Measurements from ENCODE around the gene CCT2. TPM values are rescaled to one million over a fixed set of nuclear protein-coding genes. Genes with fewer than 3 reads are reported as not detected.
"Not testable (repeated sequence)": the region's sequence is repeated elsewhere in the genome, so short reads cannot be mapped to it uniquely, and the experiment has no call there.

CCT2 gene
- total RNA-seq, 2 donors from 2014 or later: 238 to 264 TPM

DNA sequence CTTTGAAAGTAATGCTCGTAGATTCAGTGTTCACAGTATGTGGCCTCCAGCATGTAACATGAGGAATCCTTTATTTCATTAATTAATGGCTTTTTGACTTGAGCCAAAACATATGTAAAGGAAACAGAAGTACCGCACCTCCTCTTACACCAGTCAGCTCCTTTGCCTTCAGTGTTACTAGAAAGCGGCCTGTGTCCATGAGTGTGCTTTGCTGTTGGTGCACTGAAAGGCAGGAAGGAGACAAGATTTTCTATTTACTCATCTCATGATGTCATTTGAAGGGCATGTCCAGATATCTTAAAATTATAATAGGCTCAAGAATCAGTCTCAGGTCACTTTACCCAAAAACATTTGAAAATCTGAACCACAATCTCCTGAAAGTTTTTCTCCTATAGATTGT, 9.9 kb upstream of the CCT2 start:
- ATAC-seq (no peak), DNase-seq (ENCODE audit: low spot score in 2 of 2) (no peak)
- Mint-ChIP-seq H3K27ac (no peak overlapping the region), H3K9me3 (no peaks in the 10 kb centered on the region), H3K36me3 (peaks cover 12% of the 10 kb centered on the region in 2 donors)

DNA sequence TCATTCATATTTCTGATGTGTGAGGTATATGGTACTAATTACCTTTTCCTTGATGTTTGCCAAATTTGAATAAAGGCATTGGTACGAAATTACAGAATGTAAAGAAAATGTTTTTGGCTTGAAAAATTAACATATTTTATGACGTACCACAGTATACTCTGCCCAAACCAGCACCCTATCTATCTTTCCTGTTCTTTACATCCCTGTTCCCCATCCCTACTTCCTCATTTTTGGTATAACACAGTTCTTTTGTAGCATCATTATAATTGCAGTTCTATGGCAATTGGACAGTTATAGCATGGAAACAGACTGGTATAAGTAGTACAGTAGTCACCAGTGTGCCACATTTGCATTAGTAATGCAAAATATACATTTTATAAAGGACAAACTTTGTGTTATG, 7.0 kb upstream of the CCT2 start:
- H3K9me3 Mint-ChIP-seq: no peaks in the 10 kb centered on the region
- H3K27ac Mint-ChIP-seq: no peak overlapping the region
- peaks cover 6 to 12% of the 10 kb centered on the region in 2 donors for H3K36me3 Mint-ChIP-seq
- DNase-seq (ENCODE audit: low spot score in 2 of 2): no peak
- no peak for ATAC-seq

DNA sequence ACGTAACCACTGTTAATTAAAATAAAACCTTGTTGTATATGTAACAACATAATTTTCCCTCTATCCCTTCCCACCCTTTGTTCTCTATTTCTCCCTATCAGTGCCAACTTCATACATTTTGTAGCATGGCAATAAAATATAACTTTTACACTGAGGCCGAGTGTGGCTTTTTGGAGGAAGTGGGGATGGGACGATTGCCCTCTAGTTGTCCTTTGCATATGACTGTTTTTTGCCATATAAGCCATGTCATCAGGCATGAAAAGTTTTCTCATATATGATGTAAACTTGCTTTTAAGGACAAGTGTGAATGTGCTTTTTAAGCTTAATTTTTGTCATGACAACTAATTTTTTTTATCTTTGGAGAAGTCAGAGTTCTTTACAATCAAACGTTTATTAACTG, 6.2 kb upstream of the CCT2 start:
- H3K9me3 Mint-ChIP-seq: no peaks in the 10 kb centered on the region
- no peak for ATAC-seq
- no peak for DNase-seq (ENCODE audit: low spot score in 2 of 2)
- H3K27ac Mint-ChIP-seq: no peak overlapping the region
- peaks cover 2 to 9% of the 10 kb centered on the region in 2 donors for H3K36me3 Mint-ChIP-seq

DNA sequence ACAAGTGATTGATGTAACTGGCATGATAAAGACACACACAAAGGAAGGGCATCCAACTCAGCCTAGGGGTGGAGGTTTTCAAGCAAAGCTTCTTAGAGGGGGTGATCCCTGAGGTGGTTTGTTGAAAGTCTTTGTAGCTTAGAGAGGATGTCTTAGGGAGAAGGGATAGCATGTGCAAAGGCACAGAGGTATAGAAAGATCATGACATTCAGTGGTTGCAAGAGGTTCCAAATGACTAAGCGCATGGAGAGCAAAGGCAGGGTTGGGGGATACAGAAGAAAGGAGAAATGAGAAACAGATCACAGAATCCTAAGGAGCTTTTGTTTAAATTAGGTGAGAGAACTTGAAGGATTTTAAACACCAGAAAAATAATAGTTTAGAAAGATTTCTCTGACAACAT, 5.2 kb upstream of the CCT2 start:
- Mint-ChIP-seq H3K9me3 (no peaks in the 10 kb centered on the region), H3K36me3 (no peaks in the 10 kb centered on the region), H3K27ac (peak overlapping the region in 1 of 2 donors; percentile 8)
- DNase-seq (ENCODE audit: low spot score in 2 of 2) (no peak), ATAC-seq (peak in 1 of 2 donors; percentile 58)

DNA sequence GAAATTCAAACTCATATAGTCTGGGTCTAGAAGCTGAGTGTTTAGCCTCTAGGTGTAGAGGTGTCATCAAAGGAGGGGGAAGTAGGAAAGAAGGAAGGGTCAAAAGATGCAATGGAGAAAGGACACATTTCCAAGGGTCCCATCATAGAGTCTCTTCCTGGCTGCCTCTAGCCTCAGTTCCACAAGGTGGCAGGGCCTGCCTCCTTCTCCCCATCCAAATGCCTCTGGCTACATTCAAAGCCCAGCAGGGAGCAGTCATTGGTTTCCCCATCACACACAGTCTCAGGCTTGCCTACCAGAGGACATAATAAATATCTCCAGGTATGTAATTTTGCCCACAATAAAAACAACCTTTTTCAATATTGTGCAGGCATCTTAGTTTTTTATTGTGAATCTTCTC, 2.1 kb upstream of the CCT2 start:
- ATAC-seq (no peak), DNase-seq (ENCODE audit: low spot score in 2 of 2) (no peak)
- H3K36me3 Mint-ChIP-seq: peaks cover 7 to 9% of the 10 kb centered on the region in 2 donors
- no peak overlapping the region for H3K27ac Mint-ChIP-seq
- no peaks in the 10 kb centered on the region for H3K9me3 Mint-ChIP-seq

DNA sequence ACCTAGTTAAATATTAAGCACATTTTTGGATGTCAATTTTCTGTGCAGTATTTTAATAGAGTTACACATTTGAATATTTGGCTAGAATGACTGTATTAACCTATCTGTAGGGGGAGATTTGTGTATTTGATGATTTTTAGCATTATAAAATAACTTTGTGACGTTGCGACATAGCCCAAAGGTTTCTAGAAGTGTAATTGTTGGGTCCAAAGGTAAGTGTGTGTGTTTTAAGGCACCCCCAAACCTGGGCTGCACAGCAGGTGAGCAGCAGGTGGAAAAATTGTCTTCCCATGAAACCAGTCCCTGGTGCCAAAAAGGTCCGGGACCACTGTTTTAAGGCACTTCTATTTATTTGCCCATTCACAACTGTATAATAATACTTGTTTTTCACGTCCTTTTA, 3.3 kb downstream of the CCT2 start:
- Mint-ChIP-seq H3K27ac (no peak overlapping the region), H3K9me3 (no peaks in the 10 kb centered on the region), H3K36me3 (peaks cover 23 to 32% of the 10 kb centered on the region in 2 donors)
- DNase-seq (ENCODE audit: low spot score in 2 of 2) (no peak), ATAC-seq (no peak)

DNA sequence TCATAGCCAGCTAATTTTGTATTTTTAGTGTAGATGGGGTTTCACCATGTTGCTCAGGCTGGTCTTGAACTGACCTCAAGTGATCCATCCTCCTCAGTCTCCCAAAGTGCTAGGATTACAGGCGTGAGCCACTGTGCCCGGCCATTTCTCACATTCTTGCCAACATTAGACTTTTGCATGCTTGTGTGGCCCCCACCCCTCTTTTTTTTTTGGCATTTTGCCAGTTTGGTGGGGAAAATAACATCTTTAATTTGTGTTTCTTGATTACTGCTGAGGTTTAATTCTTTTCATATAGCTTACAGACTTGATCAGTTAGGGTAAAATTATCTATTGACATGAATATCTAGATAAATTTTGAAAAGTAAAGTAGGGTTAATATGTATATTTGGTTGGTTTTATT, 3.8 kb downstream of the CCT2 start:
- no peak for DNase-seq (ENCODE audit: low spot score in 2 of 2)
- Mint-ChIP-seq H3K36me3 (peaks cover 23 to 37% of the 10 kb centered on the region in 2 donors), H3K27ac (peak overlapping the region in 1 of 2 donors; percentile 85), H3K9me3 (no peaks in the 10 kb centered on the region)
- no peak for ATAC-seq

DNA sequence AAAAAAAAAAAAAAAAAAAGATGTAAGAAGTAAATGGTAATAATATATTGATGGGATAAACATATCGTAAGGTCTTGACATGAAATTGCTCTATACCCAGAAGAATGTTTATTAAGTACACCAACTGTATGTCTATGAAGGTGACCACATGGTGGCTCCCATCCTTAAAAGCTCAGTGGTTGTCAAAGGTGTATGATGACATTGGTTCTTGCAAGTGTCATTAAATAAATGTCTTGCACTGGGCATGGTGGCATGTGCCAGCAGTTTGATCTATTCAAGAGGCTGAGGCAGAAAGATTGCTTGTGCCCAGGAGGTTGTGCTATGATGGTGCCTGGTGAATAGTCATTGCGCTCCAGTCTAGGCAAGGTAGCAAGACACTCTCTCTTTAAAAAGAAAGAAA, 10.4 kb downstream of the CCT2 start:
- Mint-ChIP-seq H3K27ac (peak overlapping the region in 1 of 2 donors; percentile 6), H3K36me3 (peaks cover 11 to 33% of the 10 kb centered on the region in 2 donors), H3K9me3 (no peaks in the 10 kb centered on the region)
- no peak for ATAC-seq
- no peak for DNase-seq (ENCODE audit: low spot score in 2 of 2)

DNA sequence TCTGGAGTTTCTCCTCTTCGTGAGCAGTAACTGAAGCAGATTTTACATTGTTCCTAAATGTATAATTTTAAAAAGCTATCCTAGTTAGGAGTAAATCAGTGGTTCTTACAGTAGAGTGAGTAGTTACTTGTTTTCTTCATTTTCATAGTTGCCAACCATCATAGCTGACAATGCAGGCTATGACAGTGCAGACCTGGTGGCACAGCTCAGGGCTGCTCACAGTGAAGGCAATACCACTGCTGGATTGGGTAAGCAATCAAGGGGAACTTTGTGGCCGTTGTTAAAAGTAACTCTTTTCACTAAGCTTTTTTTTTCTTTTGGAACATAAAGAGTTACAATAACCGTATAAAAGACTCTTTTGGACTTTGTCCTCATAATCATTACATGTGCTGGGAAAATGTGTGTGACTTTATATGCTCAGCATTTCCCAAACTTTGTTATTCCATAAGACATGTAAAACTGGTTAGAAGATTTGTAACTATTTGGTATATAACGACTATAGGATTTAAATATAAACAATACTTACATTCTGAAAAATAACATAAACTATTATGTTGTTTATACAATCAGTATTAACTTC, 13.0 kb downstream of the CCT2 start:
- ATAC-seq (peak in 1 of 2 donors; percentile 43), DNase-seq (ENCODE audit: low spot score in 2 of 2) (no peak)
- H3K27ac Mint-ChIP-seq: no peak overlapping the region
- peaks cover 15 to 37% of the 10 kb centered on the region in 2 donors for H3K36me3 Mint-ChIP-seq
- H3K9me3 Mint-ChIP-seq: no peaks in the 10 kb centered on the region

DNA sequence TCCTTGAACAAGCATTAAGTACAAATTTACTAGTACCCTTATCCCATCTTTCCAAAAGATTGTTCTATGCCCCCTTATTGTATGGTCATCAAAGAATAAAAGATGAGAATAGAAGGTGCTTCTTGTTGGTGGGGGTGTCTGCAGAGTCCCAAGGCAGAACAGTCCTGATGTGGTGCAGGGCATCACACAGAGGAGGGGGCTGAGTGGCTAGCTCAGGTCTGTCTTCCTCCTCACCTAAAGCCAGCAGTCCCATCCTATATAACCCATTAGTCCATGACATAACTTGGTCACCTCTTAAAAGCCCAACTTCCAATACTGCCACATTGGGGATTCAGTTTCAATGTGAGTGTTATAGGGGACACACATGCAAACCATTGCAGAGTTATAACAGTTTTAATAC, 15.5 kb downstream of the CCT2 start:
- no peak overlapping the region for H3K27ac Mint-ChIP-seq
- DNase-seq (ENCODE audit: low spot score in 2 of 2) (no peak), ATAC-seq (no peak)
- H3K9me3 Mint-ChIP-seq: no peaks in the 10 kb centered on the region
- peaks cover 15 to 30% of the 10 kb centered on the region in 2 donors for H3K36me3 Mint-ChIP-seq

DNA sequence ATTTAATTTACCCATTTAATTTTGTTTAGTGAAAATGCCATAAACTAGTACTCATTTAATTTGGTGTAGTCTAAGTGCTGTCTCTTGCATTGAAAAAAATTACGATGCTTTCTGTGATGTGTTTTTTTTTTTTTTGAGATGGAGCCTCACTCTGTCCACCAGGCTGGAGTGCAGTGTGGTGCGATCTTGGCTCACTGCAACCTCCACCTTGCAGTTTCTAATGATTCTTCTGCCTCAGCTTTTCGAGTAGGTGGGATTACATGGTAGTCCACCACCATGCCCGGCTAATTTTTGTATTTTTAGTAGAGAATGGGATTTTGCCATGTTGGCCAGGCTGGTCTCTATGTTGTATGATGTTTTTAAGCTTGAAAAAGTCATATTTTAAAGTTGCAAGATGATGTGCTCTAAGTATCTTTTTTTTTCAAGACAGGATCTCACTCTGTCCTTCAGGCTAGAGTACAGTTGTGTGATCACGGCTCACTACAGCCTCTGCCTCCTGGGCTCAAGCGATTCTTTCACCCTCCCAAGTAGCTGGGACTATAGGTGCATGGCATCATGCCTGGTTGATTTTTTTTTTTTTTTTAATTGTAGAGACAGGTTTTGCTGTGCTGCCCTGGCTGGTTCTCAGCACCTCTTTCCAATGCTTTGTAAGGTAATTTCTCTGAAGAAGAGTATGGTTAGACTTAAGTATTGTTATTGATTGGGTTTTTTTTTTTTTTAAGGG, 16.9 kb downstream of the CCT2 start:
- DNase-seq (ENCODE audit: low spot score in 2 of 2) (no peak), ATAC-seq (no peak)
- no peaks in the 10 kb centered on the region for H3K9me3 Mint-ChIP-seq
- peaks cover 15 to 30% of the 10 kb centered on the region in 2 donors for H3K36me3 Mint-ChIP-seq
- H3K27ac Mint-ChIP-seq: peak overlapping the region in 1 of 2 donors; percentile 13

DNA sequence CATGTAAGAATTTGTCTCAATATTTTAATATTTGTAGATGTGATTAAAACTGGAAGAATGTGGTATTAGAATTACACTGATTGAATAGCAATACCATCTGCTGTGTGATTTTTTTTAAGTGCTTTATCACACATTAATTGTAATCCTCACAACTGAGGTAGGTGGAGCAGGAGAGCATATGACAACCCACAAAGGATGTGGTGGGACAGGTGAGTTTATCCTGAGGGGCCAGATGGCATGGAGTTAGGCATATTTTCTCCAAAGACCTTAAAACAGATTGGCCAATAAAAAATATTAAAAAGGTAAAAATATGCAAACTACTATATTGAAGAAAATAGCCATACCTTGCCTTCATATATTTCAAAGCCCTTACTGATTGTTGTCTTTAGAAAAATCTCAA, 17.7 kb downstream of the CCT2 start:
- Mint-ChIP-seq H3K27ac (no peak overlapping the region), H3K36me3 (peaks cover 15 to 30% of the 10 kb centered on the region in 2 donors), H3K9me3 (no peaks in the 10 kb centered on the region)
- ATAC-seq (no peak), DNase-seq (ENCODE audit: low spot score in 2 of 2) (no peak)

DNA sequence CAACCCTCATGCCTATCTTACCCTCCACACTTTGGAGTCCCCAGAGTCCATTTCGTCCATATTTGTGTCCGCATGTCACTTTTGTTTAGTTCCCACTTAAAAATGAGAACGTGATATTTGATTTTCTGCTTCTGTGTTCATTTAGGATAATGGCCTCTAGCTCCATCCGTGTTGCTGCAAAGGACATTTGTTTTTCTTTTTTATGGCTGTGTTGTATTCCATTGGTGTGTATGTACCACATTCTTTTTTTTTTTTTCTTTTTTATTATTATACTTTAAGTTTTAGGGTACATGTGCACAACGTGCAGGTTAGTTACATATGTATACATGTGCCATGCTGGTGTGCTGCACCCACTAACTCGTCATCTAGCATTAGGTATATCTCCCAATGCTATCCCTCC, 18.3 kb downstream of the CCT2 start:
- ATAC-seq; H3K27ac Mint-ChIP-seq; DNase-seq (ENCODE audit: low spot score in 2 of 2); H3K9me3 Mint-ChIP-seq: not testable (repeated sequence)
- peaks cover 15 to 30% of the 10 kb centered on the region in 2 donors for H3K36me3 Mint-ChIP-seq

DNA sequence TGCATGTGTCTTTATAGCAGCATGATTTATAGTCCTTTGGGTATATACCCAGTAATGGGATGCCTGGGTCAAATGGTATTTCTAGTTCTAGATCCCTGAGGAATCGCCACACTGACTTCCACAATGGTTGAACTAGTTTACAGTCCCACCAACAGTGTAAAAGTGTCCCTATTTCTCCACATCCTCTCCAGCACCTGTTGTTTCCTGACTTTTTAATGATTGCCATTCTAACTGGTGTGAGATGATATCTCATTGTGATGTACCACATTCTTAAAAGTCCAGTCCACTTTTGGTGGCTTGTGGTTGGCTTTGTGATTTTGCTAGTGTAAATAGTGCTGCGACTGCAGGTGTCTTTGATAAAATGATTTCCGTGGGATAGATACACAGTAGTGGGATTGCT, 19.0 kb downstream of the CCT2 start:
- ATAC-seq; H3K27ac Mint-ChIP-seq; DNase-seq (ENCODE audit: low spot score in 2 of 2); H3K9me3 Mint-ChIP-seq: not testable (repeated sequence)
- peaks cover 15 to 30% of the 10 kb centered on the region in 2 donors for H3K36me3 Mint-ChIP-seq

DNA sequence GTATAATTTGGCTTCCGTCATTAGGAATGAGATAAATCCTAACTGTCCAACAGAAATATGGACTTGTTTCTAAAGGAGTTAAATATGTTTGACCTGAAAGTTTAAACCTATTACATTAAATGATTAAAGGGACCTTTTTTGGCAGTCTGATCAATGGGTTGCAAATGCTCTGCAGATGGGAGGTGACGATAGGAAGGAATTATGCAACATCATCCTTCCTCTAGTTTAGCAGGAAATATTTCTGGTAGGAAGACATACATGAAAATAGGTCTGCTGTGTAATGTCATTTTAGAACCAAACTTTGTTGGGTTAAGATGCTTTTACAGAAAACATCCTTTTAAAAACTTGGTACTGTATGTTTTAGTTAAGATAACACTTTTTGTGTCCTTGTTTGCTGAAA, 22.9 kb downstream of the CCT2 start:
- no peak for DNase-seq (ENCODE audit: low spot score in 2 of 2)
- ATAC-seq: no peak
- Mint-ChIP-seq H3K36me3 (peaks cover 0 to 4% of the 10 kb centered on the region in 2 donors), H3K9me3 (no peaks in the 10 kb centered on the region), H3K27ac (no peak overlapping the region)

DNA sequence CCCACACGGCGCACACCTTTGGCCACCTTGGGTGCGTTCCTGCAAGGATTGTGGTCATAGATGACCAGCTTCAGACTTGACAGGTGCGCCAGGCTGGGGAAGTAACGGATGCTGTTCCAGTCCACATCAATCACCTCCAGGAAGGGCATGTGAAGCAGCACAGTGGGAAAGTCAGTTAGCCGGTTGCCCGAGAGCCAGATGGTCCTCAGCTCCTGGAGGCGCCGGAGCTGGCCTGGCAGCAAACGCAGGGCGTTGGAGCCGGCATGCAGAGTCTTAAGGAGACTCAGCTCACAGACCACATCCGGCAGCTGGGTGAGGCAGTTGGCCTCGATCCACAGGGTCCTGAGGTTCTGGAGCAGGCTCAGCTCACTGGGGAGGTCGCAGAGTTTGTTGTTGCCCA, 24.9 kb downstream of the CCT2 start:
- ATAC-seq (no peak), DNase-seq (ENCODE audit: low spot score in 2 of 2) (no peak)
- no peaks in the 10 kb centered on the region for H3K36me3 Mint-ChIP-seq
- no peaks in the 10 kb centered on the region for H3K9me3 Mint-ChIP-seq
- H3K27ac Mint-ChIP-seq: no peak overlapping the region

DNA sequence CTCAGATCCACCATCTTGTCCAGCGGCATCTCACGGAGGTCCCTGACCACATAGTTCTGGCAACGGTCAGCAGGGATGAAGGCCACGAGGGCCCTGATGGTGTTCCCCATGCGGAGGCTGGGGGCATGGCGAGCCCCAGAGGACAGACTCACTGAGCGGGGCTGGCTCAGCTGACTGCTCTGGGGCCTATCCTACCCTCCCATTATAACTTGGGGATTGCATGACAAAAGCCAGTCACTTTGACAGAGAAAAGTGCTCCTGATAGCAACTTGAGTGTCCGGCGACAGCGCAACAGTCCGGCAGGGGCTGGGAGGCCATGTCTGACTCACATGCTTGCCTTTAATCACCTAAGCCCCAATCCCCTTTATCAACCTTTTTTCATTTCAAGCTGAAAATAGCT, 25.5 kb downstream of the CCT2 start, which contains the start of gene LRRC10:
Gene LRRC10 (minus strand): TSS at position 179 of the 400 bp plus-strand sequence. CDS start 69 bp downstream, at position 110.
- no peak for DNase-seq (ENCODE audit: low spot score in 2 of 2)
- ATAC-seq: no peak
- no peaks in the 10 kb centered on the region for H3K9me3 Mint-ChIP-seq
- H3K36me3 Mint-ChIP-seq: no peaks in the 10 kb centered on the region
- peak within 1 kb of the TSS in 1 of 2 donors; percentile 14 for H3K27ac Mint-ChIP-seq

DNA sequence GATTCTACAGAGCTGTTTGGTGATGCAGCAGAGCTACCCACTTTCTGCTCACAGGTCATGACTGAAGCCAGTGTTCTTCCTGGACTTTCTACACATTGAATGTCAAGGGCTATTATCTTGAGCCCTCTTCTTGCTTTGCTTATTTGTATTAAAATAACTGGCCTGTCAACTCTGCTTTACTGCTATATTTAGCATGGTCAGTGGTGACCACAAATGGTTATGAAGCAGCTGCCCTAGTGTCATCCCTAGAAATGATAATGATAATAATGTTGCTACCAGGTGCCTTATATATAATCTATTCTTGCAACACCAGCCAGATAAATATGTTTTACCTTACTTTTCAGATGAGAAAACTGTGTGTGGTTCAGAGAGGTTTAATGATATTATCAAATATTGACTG, 28.1 kb downstream of the CCT2 start:
- Mint-ChIP-seq H3K27ac (no peak overlapping the region), H3K36me3 (no peaks in the 10 kb centered on the region), H3K9me3 (no peaks in the 10 kb centered on the region)
- ATAC-seq (no peak), DNase-seq (ENCODE audit: low spot score in 2 of 2) (no peak)
